Measurements from ENCODE around the gene ARHGEF2.

The ARHGEF2 gene

GRCh38 chr1:155911156-155912055 is 66.9 kb downstream of the ARHGEF2 start, which contains the start of gene RIT1:
TSS of gene RIT1 (minus strand) at chr1:155911349. CDS start at chr1:155910761, 588 bp downstream.
- DNase-seq (ENCODE audit: low read depth) = peak; percentile 78

- DNase-seq (ENCODE audit: low read depth) = no peak
Measured at GRCh38 chr1:155910621-155911121, 67.7 kb downstream of the ARHGEF2 start.

GRCh38 chr1:155909894-155910293 is 68.5 kb downstream of the ARHGEF2 start:
- no peak for DNase-seq (ENCODE audit: low read depth)

GRCh38 chr1:155904261-155904660 is 74.1 kb downstream of the ARHGEF2 start:
- DNase-seq (ENCODE audit: low read depth) = no peak

GRCh38 chr1:155900161-155900560 is 78.2 kb downstream of the ARHGEF2 start:
- no peak for DNase-seq (ENCODE audit: low read depth)

GRCh38 chr1:155899683-155900082 is 78.7 kb downstream of the ARHGEF2 start:
- no peak for DNase-seq (ENCODE audit: low read depth)

GRCh38 chr1:155898888-155899287 is 79.5 kb downstream of the ARHGEF2 start:
- DNase-seq (ENCODE audit: low read depth) = no peak

GRCh38 chr1:155897746-155898145 is 80.6 kb downstream of the ARHGEF2 start:
- DNase-seq (ENCODE audit: low read depth) = no peak

All from stimulated activated CD8-positive, alpha-beta memory T cell treated with anti-CD3 and anti-CD28 coated beads, Interleukin-4, amount 100 ng/mL, for 24 hours (primary cell).